Ishikawa (cell line): ENCODE measurements around the gene ZNF467.

Experiments
- CREB1 ChIP-seq: IDR thresholded peaks from 2 replicates; pipeline ENCODE4 v1.6.1; 2012; ENCODE audit warnings: low read depth
- EP300 ChIP-seq: IDR thresholded peaks from 2 replicates; pipeline ENCODE4 v1.6.1; 2012; ENCODE audit warnings: borderline replicate concordance
- FOXM1 ChIP-seq: IDR thresholded peaks from 2 replicates; pipeline ENCODE4 v1.6.1; 2012; ENCODE audit warnings: low read depth, borderline replicate concordance
- RAD21 ChIP-seq: IDR thresholded peaks from 2 replicates; pipeline ENCODE4 v1.6.1; 2012; ENCODE audit warnings: low read depth
- TAF1 ChIP-seq: IDR thresholded peaks from 2 replicates; pipeline ENCODE4 v1.6.1; 2012; ENCODE audit warnings: low read depth, mild to moderate bottlenecking
- YY1 ChIP-seq: IDR thresholded peaks from 2 replicates; pipeline ENCODE4 v1.6.1; 2012; ENCODE audit warnings: low read depth
- ZBTB7A ChIP-seq: IDR thresholded peaks from 2 replicates; pipeline ENCODE4 v1.6.1; 2012; ENCODE audit warnings: low read depth

DNA sequence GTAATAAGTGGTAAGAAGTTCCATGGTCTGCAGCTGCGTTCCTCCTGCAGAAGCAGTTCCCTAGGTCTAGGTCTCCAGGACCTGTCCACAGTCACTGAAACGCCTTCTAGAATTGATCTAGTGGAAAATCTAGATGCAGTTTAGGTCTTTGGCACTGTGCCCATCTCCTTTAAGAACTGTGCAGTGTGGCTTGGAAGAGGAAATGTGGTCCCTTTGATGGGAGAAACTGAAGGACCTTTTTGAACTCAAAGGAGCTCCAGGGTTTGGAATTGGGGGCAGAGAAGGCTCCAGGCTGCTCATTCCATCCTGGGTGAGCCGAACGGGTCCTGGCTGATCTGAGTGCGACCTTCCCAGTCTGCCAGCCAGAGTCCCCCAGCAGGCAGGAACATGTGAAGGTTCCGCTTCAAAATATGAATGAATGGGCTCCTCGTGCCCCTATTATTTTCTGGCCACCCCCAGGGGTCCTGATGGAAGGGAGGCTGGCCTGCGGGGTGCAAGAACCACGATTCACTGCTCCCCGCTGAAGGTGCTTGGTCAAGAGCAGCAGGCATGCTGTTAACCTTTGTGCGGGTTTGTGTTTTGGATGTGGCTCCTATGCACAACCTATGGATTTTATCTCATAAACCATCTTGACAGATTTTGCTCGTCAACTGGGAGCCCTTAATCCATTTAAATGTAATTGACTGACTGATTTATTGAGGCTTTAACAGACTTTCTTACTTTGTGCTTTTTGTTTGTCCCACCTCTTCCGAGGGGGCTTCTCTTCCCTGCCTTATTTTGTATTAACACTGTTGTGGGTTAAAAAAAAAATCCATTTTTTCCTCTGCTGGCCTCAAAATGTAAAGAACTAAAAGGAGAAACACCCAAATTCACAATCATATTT lies 36.7 kb downstream of the ZNF467 start:
- TF ChIP-seq EP300 (no peak), TAF1 (no peak), RAD21 (no peak), CREB1 (no peak), ZBTB7A (no peak), FOXM1 (no peak), YY1 (no peak)
